HepG2 (cell line): ENCODE results near the gene VWC2L. TPM values are rescaled to one million over a fixed set of nuclear protein-coding genes. Genes with fewer than 3 reads are reported as not detected.
A peak's percentile ranks its signal among the peaks of the same experiment; 100 is the strongest.

ENCODE experiments used
- ATF4 ChIP-seq, 2 experiments: fragments of 450-650 bp in 1 of 2; sonication (generic) in 1 of 2; formaldehyde crosslinking; IDR thresholded peaks; 2 replicates each; pipeline versions ENCODE4 v1.5.0 to v1.8.0; 2020 to 2022; ENCODE audit warnings: mild to moderate bottlenecking in 1 of 2, missing genetic modification reagents in 1 of 2
- ESRRA ChIP-seq: sonication (generic); formaldehyde crosslinking; IDR thresholded peaks from 2 replicates; pipeline ENCODE4 v1.5.1; 2020; ENCODE audit warnings: mild to moderate bottlenecking, low read depth, missing genetic modification reagents
- FOSL1 ChIP-seq: sonication (generic); formaldehyde crosslinking; IDR thresholded peaks from 2 replicates; pipeline ENCODE4 v1.9.0; 2021; ENCODE audit warnings: missing genetic modification reagents, borderline replicate concordance
- GLMP ChIP-seq: sonication (generic); formaldehyde crosslinking; IDR thresholded peaks from 2 replicates; pipeline ENCODE4 v1.9.0; 2021; ENCODE audit warnings: missing genetic modification reagents, mild to moderate bottlenecking, borderline replicate concordance
- HCFC1 ChIP-seq: fragments of 150-350 bp; IDR thresholded peaks from 2 replicates; pipeline ENCODE4 v1.6.1; 2014; ENCODE audit warnings: low read depth, low read length
- HDAC6 ChIP-seq: fragments of 200-600 bp; sonication (generic); IDR thresholded peaks from 2 replicates; pipeline ENCODE4 v1.7.0; 2017; ENCODE audit warnings: mild to moderate bottlenecking, antibody characterized with exemption, low read length, low read depth
- IRF2 ChIP-seq: IDR thresholded peaks from 2 replicates; pipeline ENCODE4 v1.6.1; 2018; ENCODE audit warnings: missing genetic modification reagents, missing compliant biosample characterization
- MIXL1 ChIP-seq: IDR thresholded peaks from 2 replicates; pipeline ENCODE4 v1.6.1; 2016
- MXD4 ChIP-seq: IDR thresholded peaks from 2 replicates; pipeline ENCODE4 v1.6.1; 2016; ENCODE audit warnings: mild to moderate bottlenecking, missing biosample characterization, missing genetic modification reagents
- NFKB2 ChIP-seq: sonication (generic); formaldehyde crosslinking; IDR thresholded peaks from 2 replicates; pipeline ENCODE4 v1.4.0; 2020; ENCODE audit warnings: missing genetic modification reagents, borderline replicate concordance
- NFRKB ChIP-seq: fragments of 450-650 bp; IDR thresholded peaks from 2 replicates; pipeline ENCODE4 v1.6.1; 2017
- NR2F2 ChIP-seq: IDR thresholded peaks from 2 replicates; pipeline ENCODE4 v1.6.1; 2012; ENCODE audit warnings: low read depth, inconsistent platforms, borderline replicate concordance
- PAWR ChIP-seq: sonication (generic); formaldehyde crosslinking; IDR thresholded peaks from 2 replicates; pipeline ENCODE4 v1.4.0; 2020; ENCODE audit warnings: missing genetic modification reagents, mild to moderate bottlenecking, borderline replicate concordance
- SALL1 ChIP-seq: sonication (generic); formaldehyde crosslinking; IDR thresholded peaks from 2 replicates; pipeline ENCODE4 v1.8.0; 2022; ENCODE audit warnings: mild to moderate bottlenecking, missing genetic modification reagents
- SYNCRIP ChIP-seq: fragments of 200-400 bp; formaldehyde crosslinking; IDR thresholded peaks from 2 replicates; pipeline ENCODE4 v1.6.1; 2018; ENCODE audit warnings: mild to moderate bottlenecking, low read depth, low read length; ENCODE audit not compliant: insufficient read depth
- UBTF ChIP-seq: sonication (generic); formaldehyde crosslinking; IDR thresholded peaks from 2 replicates; pipeline ENCODE4 v1.4.0; 2020; ENCODE audit warnings: mild to moderate bottlenecking, missing genetic modification reagents
- ZNF136 ChIP-seq: sonication (generic); formaldehyde crosslinking; IDR thresholded peaks from 2 replicates; pipeline ENCODE4 v1.8.1; 2022; ENCODE audit warnings: low read depth, mild to moderate bottlenecking, moderate library complexity, missing genetic modification reagents
- ZNF18 ChIP-seq: sonication (generic); formaldehyde crosslinking; IDR thresholded peaks from 2 replicates; pipeline ENCODE4 v1.8.0; 2022; ENCODE audit warnings: mild to moderate bottlenecking, missing genetic modification reagents; ENCODE audit not compliant: insufficient replicate concordance
- ZNF232 ChIP-seq: sonication (generic); formaldehyde crosslinking; IDR thresholded peaks from 2 replicates; pipeline ENCODE4 v1.4.0; 2020; ENCODE audit warnings: missing genetic modification reagents, borderline replicate concordance
- ZNF720 ChIP-seq: sonication (generic); formaldehyde crosslinking; IDR thresholded peaks from 2 replicates; pipeline ENCODE4 v1.4.0; 2020; ENCODE audit warnings: missing genetic modification reagents
- ZNF777 ChIP-seq: sonication (generic); formaldehyde crosslinking; IDR thresholded peaks from 2 replicates; pipeline ENCODE4 v1.4.0; 2020; ENCODE audit warnings: missing genetic modification reagents
- ZNF841 ChIP-seq: sonication (generic); formaldehyde crosslinking; IDR thresholded peaks from 2 replicates; pipeline ENCODE4 v1.8.1; 2023; ENCODE audit warnings: missing genetic modification reagents, borderline replicate concordance
- ZNF850 ChIP-seq: sonication (generic); formaldehyde crosslinking; conservative IDR thresholded peaks from 2 replicates; pipeline ENCODE4 v1.9.0; 2021; ENCODE audit warnings: mild to moderate bottlenecking, missing genetic modification reagents
- ZNF883 ChIP-seq: sonication (generic); formaldehyde crosslinking; IDR thresholded peaks from 2 replicates; pipeline ENCODE4 v1.5.1; 2020; ENCODE audit warnings: mild to moderate bottlenecking, missing genetic modification reagents; ENCODE audit errors: not compliant biosample characterization
- polyA plus RNA-seq, 8 experiments: library from polyadenylated mRNA; depleted of rRNA in 3 of 8; stranded (reverse) in 7 of 8; unstranded in 1 of 8; fragments of >200 nt; fragmentation: Illumina TruSeq in 4 of 8; extraction: Trizol in 4 of 8; gene quantifications; 2 replicates each; pipeline versions ENCODE4 v1.2.1 to v1.2.3, GENCODE V29; 2011 to 2016; ENCODE audit warnings: low read depth in 4 of 8, missing spikeins in 1 of 8, mixed read lengths in 1 of 8; ENCODE audit not compliant: insufficient read depth in 1 of 8
- total RNA-seq, 5 experiments: library from RNA; depleted of rRNA; stranded (reverse); fragments of >200 nt; fragmentation: Illumina TruSeq; extraction: Trizol; gene quantifications; 2 replicates each; pipeline ENCODE4 v1.2.3, GENCODE V29; 2016; ENCODE audit warnings: low read depth in 1 of 5

Gene VWC2L
- total and polyA plus RNA-seq, 2 of the 13 experiments (the other 11 are each of a cell fraction or from before 2014, with no cell fraction given): not detected

- TF ChIP-seq ZNF841 (CRISPR knock-in tag) (no peak), ESRRA (no peak), SALL1 (peak; percentile 96), NFRKB (no peak), ZNF720 (no peak), ZNF136 (0 out of 2 replicates have a peak, but pooled peaks have one; percentile 62), ZNF883 (CRISPR knock-in tag) (peak; percentile 68), HCFC1 (no peak), ZNF850 (CRISPR knock-in tag) (no peak), FOSL1 (CRISPR knock-in tag) (no peak), MXD4 (CRISPR knock-in tag) (peak; percentile 51; the same call in 1 of the 2 replicates), UBTF (CRISPR knock-in tag) (no peak), ZNF18 (CRISPR knock-in tag) (peak; percentile 82), IRF2 (CRISPR knock-in tag) (peak; percentile 83; the same call in 1 of the 2 replicates), SYNCRIP (no peak), ATF4 (CRISPR knock-in tag; IDR thresholded peaks at IDR 0.05) (peak in 1 of 2 experiments; percentile 61; a peak in 2 of 4 replicates), NFKB2 (CRISPR knock-in tag) (peak; percentile 97), ZNF777 (peak; percentile 52; the same call in 1 of the 2 replicates), MIXL1 (peak; percentile 86), PAWR (CRISPR knock-in tag) (no peak), GLMP (CRISPR knock-in tag) (peak; percentile 72; the same call in 1 of the 2 replicates), HDAC6 (no peak), NR2F2 (no peak), ZNF232 (CRISPR knock-in tag) (peak; percentile 99)
These were observed at the start of gene VWC2L (continued) for GRCh38 chr2:214410918-214411554.
